HepG2 (cell line): ENCODE data around the gene RTBDN. TPM values are rescaled to one million over a fixed set of nuclear protein-coding genes. Genes with fewer than 3 reads are reported as not detected.

ENCODE experiments used
- ATAC-seq: fragments of 200-7000 bp; cut with Tn5 transposase; 3 replicates; pipeline ENCODE4 v1.9.1; 2020; ENCODE audit warnings: mild to moderate bottlenecking, moderate library complexity
- BruUV-seq: library from RNA; stranded (reverse); fragments of 400-500 nt; replicated peaks from 2 replicates; lab custom pipeline; 2021; lab: Mats Ljungman, UMichigan
- CTCF ChIA-PET: fragments of 300-600 bp; formaldehyde crosslinking; extraction: SDS; loops from one replicate; lab custom pipeline; 2021; ENCODE audit warnings: low total read pairs, inconsistent platforms, low intra/inter-chr PET ratio; lab: Yijun Ruan, JAX
- POLR2A ChIA-PET: fragments of 350-600 bp; sonication (Branson Sonifier 250); formaldehyde crosslinking; loops from one replicate; lab custom pipeline; 2020; ENCODE audit warnings: antibody characterized with exemption, inconsistent platforms; lab: Yijun Ruan, JAX
- DNase-seq: peaks from one replicate; pipeline ENCODE4 v3.0.0-alpha.2; 2015; ENCODE audit warnings: low spot score
- FAIRE-seq: peaks from 3 replicates; lab custom pipeline; 2011; peaks lifted over from hg19 to GRCh38; lab: Jason Lieb, UNC
- H2AFZ ChIP-seq: one replicate; pipeline ENCODE4 v1.6.1; 2011; ENCODE audit warnings: low read length, inconsistent platforms
- H3K27ac ChIP-seq: fragments of 300-600 bp; 3 replicates; pipeline ENCODE4 v1.8.0; 2011; ENCODE audit warnings: mixed run types, mild to moderate bottlenecking, mixed read lengths, low read length, inconsistent platforms; ENCODE audit not compliant: insufficient read depth; ENCODE audit errors: extremely low read length
- H3K27me3 ChIP-seq, 2 experiments: fragments of 200-600 bp in 1 of 2; 2 replicates in 1 of 2; 3 replicates in 1 of 2; pipeline versions ENCODE4 v1.6.0 to v1.8.0; 2011; ENCODE audit warnings: low read length in 2 of 2, mild to moderate bottlenecking in 2 of 2, moderate library complexity in 2 of 2, inconsistent platforms in 1 of 2; ENCODE audit not compliant: insufficient read depth in 2 of 2, control insufficient read depth in 1 of 2
- H3K36me3 ChIP-seq, 2 experiments: fragments of 200-600 bp in 1 of 2; replicated peaks in 1 of 2; 2 replicates in 1 of 2; 3 replicates in 1 of 2; pipeline versions ENCODE4 v1.5.1 to v1.8.0; 2011; ENCODE audit warnings: low read length in 2 of 2, inconsistent platforms in 1 of 2; ENCODE audit not compliant: insufficient read depth in 2 of 2, control insufficient read depth in 1 of 2
- H3K4me1 ChIP-seq: 2 replicates; pipeline ENCODE4 v1.5.1; 2012; ENCODE audit warnings: low read length, inconsistent platforms; ENCODE audit not compliant: insufficient read depth
- H3K4me2 ChIP-seq: 2 replicates; pipeline ENCODE4 v1.6.0; 2011; ENCODE audit warnings: low read depth, low read length, inconsistent platforms
- H3K4me3 ChIP-seq, 3 experiments: fragments of 200-600 bp in 1 of 3; sonication (generic), shearing (Covaris generic) in 1 of 3; replicated peaks in 1 of 3; 2 replicates each; pipeline ENCODE4 v1.5.1; 2011 to 2016; ENCODE audit warnings: low read length in 3 of 3, inconsistent platforms in 2 of 3, low read depth in 2 of 3, mild to moderate bottlenecking in 2 of 3, control low read depth in 1 of 3, mixed read lengths in 1 of 3; ENCODE audit not compliant: insufficient read depth in 1 of 3
- H3K79me2 ChIP-seq: one replicate; pipeline ENCODE4 v1.6.1; 2011; ENCODE audit warnings: low read length, inconsistent platforms; ENCODE audit not compliant: insufficient read depth
- H3K9ac ChIP-seq: 2 replicates; pipeline ENCODE4 v1.6.0; 2011; ENCODE audit warnings: mild to moderate bottlenecking, low read depth, low read length, inconsistent platforms; ENCODE audit not compliant: insufficient read depth
- H3K9me3 ChIP-seq: 2 replicates; pipeline ENCODE4 v1.5.1; 2012; ENCODE audit warnings: mild to moderate bottlenecking, low read length
- H4K20me1 ChIP-seq: 2 replicates; pipeline ENCODE4 v1.6.0; 2011; ENCODE audit warnings: inconsistent platforms, mild to moderate bottlenecking, low read length, moderate library complexity; ENCODE audit not compliant: insufficient read depth
- BHLHE40 ChIP-seq: IDR thresholded peaks from 2 replicates; pipeline ENCODE4 v1.6.1; 2011; ENCODE audit warnings: low read length, improper control_type of control experiment
- GMEB2 ChIP-seq: IDR thresholded peaks from 2 replicates; pipeline ENCODE4 v1.6.1; 2016; ENCODE audit warnings: missing biosample characterization, missing genetic modification reagents, low read depth
- HNRNPK ChIP-seq: fragments of 200-400 bp; formaldehyde crosslinking; IDR thresholded peaks from 2 replicates; pipeline ENCODE4 v1.6.1; 2018; ENCODE audit warnings: low read length, low read depth, moderate library complexity, mild to moderate bottlenecking; ENCODE audit not compliant: poor library complexity, severe bottlenecking
- MIER3 ChIP-seq: IDR thresholded peaks from 2 replicates; pipeline ENCODE4 v1.6.1; 2016; ENCODE audit warnings: missing compliant biosample characterization, borderline replicate concordance
- NCOA5 ChIP-seq: sonication (generic); formaldehyde crosslinking; IDR thresholded peaks from 2 replicates; pipeline ENCODE4 v1.4.0; 2020; ENCODE audit warnings: missing genetic modification reagents
- NFYC ChIP-seq: IDR thresholded peaks from 2 replicates; pipeline ENCODE4 v1.6.1; 2016; ENCODE audit warnings: missing genetic modification reagents, missing compliant biosample characterization
- PBX2 ChIP-seq: IDR thresholded peaks from 2 replicates; pipeline ENCODE4 v1.6.1; 2016; ENCODE audit warnings: control low read depth
- PCBP1 ChIP-seq: fragments of 200-400 bp; formaldehyde crosslinking; IDR thresholded peaks from 2 replicates; pipeline ENCODE4 v1.6.1; 2017; ENCODE audit warnings: mild to moderate bottlenecking, low read depth, low read length, borderline replicate concordance
- RNF219 ChIP-seq: sonication (generic); formaldehyde crosslinking; IDR thresholded peaks from 2 replicates; pipeline ENCODE4 v1.5.0; 2020; ENCODE audit warnings: mild to moderate bottlenecking, missing genetic modification reagents
- SNAI1 ChIP-seq: sonication (generic); formaldehyde crosslinking; IDR thresholded peaks from 2 replicates; pipeline ENCODE4 v1.5.0; 2020; ENCODE audit warnings: mild to moderate bottlenecking, missing genetic modification reagents, borderline replicate concordance
- SP2 ChIP-seq: sonication (generic); formaldehyde crosslinking; IDR thresholded peaks from 2 replicates; pipeline ENCODE4 v1.5.1; 2020; ENCODE audit warnings: mild to moderate bottlenecking, missing genetic modification reagents
- TFDP2 ChIP-seq: sonication (generic); formaldehyde crosslinking; IDR thresholded peaks from 2 replicates; pipeline ENCODE4 v1.4.0; 2020; ENCODE audit warnings: missing genetic modification reagents
- ZNF232 ChIP-seq: sonication (generic); formaldehyde crosslinking; IDR thresholded peaks from 2 replicates; pipeline ENCODE4 v1.4.0; 2020; ENCODE audit warnings: missing genetic modification reagents, borderline replicate concordance
- ZNF451 ChIP-seq: sonication (generic); formaldehyde crosslinking; IDR thresholded peaks from 2 replicates; pipeline ENCODE4 v1.5.0; 2020; ENCODE audit warnings: mild to moderate bottlenecking, missing genetic modification reagents
- ZNF670 ChIP-seq: sonication (generic); formaldehyde crosslinking; IDR thresholded peaks from 2 replicates; pipeline ENCODE4 v1.8.0; 2022; ENCODE audit warnings: mild to moderate bottlenecking, missing genetic modification reagents, borderline replicate concordance
- WGBS: methylation state at CpG from one replicate; pipeline ENCODE4 v1.1.6; 2017; ENCODE audit warnings: low lambda C conversion rate; 5-methylcytosine and 5-hydroxymethylcytosine counted together
- in situ Hi-C: cut with HindIII; loops from 2 replicates; pipeline ENCODE4 v1.10.0; 2017; ENCODE audit warnings: low pct_unique_long_range_greater_than_20kb; ENCODE audit not compliant: extremely low pct_ligation_motif_present
- intact Hi-C: fragments of 100-400 bp; cut with micrococcal nuclease; formaldehyde crosslinking; loops from one replicate; pipeline ENCODE4 v1.10.0; 2022; ENCODE audit not compliant: unreplicated experiment
- polyA plus RNA-seq, 8 experiments: library from polyadenylated mRNA; depleted of rRNA in 3 of 8; stranded (reverse) in 7 of 8; unstranded in 1 of 8; fragments of >200 nt; fragmentation: Illumina TruSeq in 4 of 8; extraction: Trizol in 4 of 8; gene quantifications; 2 replicates each; pipeline versions ENCODE4 v1.2.1 to v1.2.3, GENCODE V29; 2011 to 2016; ENCODE audit warnings: low read depth in 4 of 8, missing spikeins in 1 of 8, mixed read lengths in 1 of 8; ENCODE audit not compliant: insufficient read depth in 1 of 8
- total RNA-seq, 5 experiments: library from RNA; depleted of rRNA; stranded (reverse); fragments of >200 nt; fragmentation: Illumina TruSeq; extraction: Trizol; gene quantifications; 2 replicates each; pipeline ENCODE4 v1.2.3, GENCODE V29; 2016; ENCODE audit warnings: low read depth in 1 of 5
- TF ChIP-seq, protein P1 (sequence below): sonication (generic); formaldehyde crosslinking; IDR thresholded peaks from 2 replicates; pipeline ENCODE4 v1.8.0; 2022; ENCODE audit warnings: mild to moderate bottlenecking, missing genetic modification reagents

The RTBDN gene
- total and polyA plus RNA-seq, 2 of the 13 experiments (the other 11 are each of a cell fraction or from before 2014, with no cell fraction given): 0.27 to 0.48 TPM

GRCh38 chr19:12868540-12869112 is 34.2 kb upstream of the RTBDN start:
- 85% methylated on average over 8 of the region's 10 CpGs for WGBS
- DNase-seq (no peak), FAIRE-seq (no peak), ATAC-seq (no peak)
- BruUV-seq: no TSS peak
- Histone ChIP-seq H4K20me1 (no peaks in the 10 kb centered on the region), H3K9me3 (no peaks in the 10 kb centered on the region), H3K27me3 (no peaks in the 10 kb centered on the region), H3K9ac (no peak overlapping the region), H3K4me2 (no peak overlapping the region), H3K79me2 (no peaks in the 10 kb centered on the region), H3K4me3 (no peak overlapping the region), H3K36me3 (no peaks in the 10 kb centered on the region), H3K4me1 (peaks cover 19% of the 10 kb centered on the region), H3K27ac (no peak overlapping the region), H2AFZ (no peak overlapping the region)
- in situ Hi-C loops: no loop called here
- ChIA-PET CTCF (no interaction called here), POLR2A (no interaction called here)
- intact Hi-C loops: no loop called here
- TF ChIP-seq ZNF670 (CRISPR knock-in tag) (no peak), SP2 (CRISPR knock-in tag) (0 out of 2 replicates have a peak, but pooled peaks have one; percentile 42), PCBP1 (no peak), HNRNPK (no peak), MIER3 (CRISPR knock-in tag) (no peak), ZNF232 (CRISPR knock-in tag) (no peak), SNAI1 (no peak), ZNF451 (CRISPR knock-in tag) (no peak), BHLHE40 (no peak), RNF219 (CRISPR knock-in tag) (no peak), NCOA5 (no peak), GMEB2 (CRISPR knock-in tag) (no peak), PBX2 (peak; percentile 66), TFDP2 (CRISPR knock-in tag) (no peak), NFYC (CRISPR knock-in tag) (peak; percentile 81)
- TF ChIP-seq, protein P1, sequence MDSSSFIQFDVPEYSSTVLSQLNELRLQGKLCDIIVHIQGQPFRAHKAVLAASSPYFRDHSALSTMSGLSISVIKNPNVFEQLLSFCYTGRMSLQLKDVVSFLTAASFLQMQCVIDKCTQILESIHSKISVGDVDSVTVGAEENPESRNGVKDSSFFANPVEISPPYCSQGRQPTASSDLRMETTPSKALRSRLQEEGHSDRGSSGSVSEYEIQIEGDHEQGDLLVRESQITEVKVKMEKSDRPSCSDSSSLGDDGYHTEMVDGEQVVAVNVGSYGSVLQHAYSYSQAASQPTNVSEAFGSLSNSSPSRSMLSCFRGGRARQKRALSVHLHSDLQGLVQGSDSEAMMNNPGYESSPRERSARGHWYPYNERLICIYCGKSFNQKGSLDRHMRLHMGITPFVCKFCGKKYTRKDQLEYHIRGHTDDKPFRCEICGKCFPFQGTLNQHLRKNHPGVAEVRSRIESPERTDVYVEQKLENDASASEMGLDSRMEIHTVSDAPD: no peak
